Measurements from ENCODE around the gene ZBTB47.

Gene ZBTB47

GRCh38 chr3:42698216-42698910 is 44.9 kb downstream of the ZBTB47 start:
- DNase-seq (ENCODE audit: low spot score): no peak
- FAIRE-seq: no peak

- DNase-seq (ENCODE audit: low spot score) (no peak), FAIRE-seq (no peak)
Observed at GRCh38 chr3:42698911-42699230, 45.4 kb downstream of the ZBTB47 start.

GRCh38 chr3:42699511-42699971 is 46.0 kb downstream of the ZBTB47 start:
- FAIRE-seq (no peak), DNase-seq (ENCODE audit: low spot score) (no peak)

- FAIRE-seq (no peak), DNase-seq (ENCODE audit: low spot score) (no peak)
Observed at GRCh38 chr3:42700366-42701288, 47.1 kb downstream of the ZBTB47 start.

GRCh38 chr3:42701371-42702065 is 48.0 kb downstream of the ZBTB47 start:
- peak; percentile 32 for DNase-seq (ENCODE audit: low spot score)
- FAIRE-seq: no peak

GRCh38 chr3:42702066-42702951 is 48.8 kb downstream of the ZBTB47 start, which contains the start of gene HHATL:
Gene HHATL, minus strand, starts transcription at chr3:42702798. Its CDS starts 1,972 bp downstream, at chr3:42700826.
- FAIRE-seq: no peak

GRCh38 chr3:42702982-42703694 is 49.6 kb downstream of the ZBTB47 start:
- no peak for DNase-seq (ENCODE audit: low spot score)
- FAIRE-seq: no peak

More at GRCh38 chr3:42702066-42702951, 48.8 kb downstream of the ZBTB47 start, which contains the start of gene HHATL:
- no peak for DNase-seq (ENCODE audit: low spot score)

- no peak for FAIRE-seq
- no peak for DNase-seq (ENCODE audit: low spot score)
Observed at GRCh38 chr3:42703695-42704025, 50.2 kb downstream of the ZBTB47 start.

GRCh38 chr3:42704136-42704841 is 50.8 kb downstream of the ZBTB47 start:
- FAIRE-seq: no peak
- peak; percentile 49 for DNase-seq (ENCODE audit: low spot score)

- FAIRE-seq (no peak), DNase-seq (ENCODE audit: low spot score) (no peak)
Observed at GRCh38 chr3:42705058-42705767, 51.7 kb downstream of the ZBTB47 start.

GRCh38 chr3:42705962-42706585 is 52.6 kb downstream of the ZBTB47 start:
- DNase-seq (ENCODE audit: low spot score) (no peak), FAIRE-seq (no peak)

- no peak for FAIRE-seq
- no peak for DNase-seq (ENCODE audit: low spot score)
Observed at GRCh38 chr3:42706721-42707619, 53.5 kb downstream of the ZBTB47 start.

- FAIRE-seq (no peak), DNase-seq (ENCODE audit: low spot score) (no peak)
Observed at GRCh38 chr3:42707620-42708355, 54.3 kb downstream of the ZBTB47 start.

GRCh38 chr3:42708611-42709151 is 55.2 kb downstream of the ZBTB47 start:
- FAIRE-seq (no peak), DNase-seq (ENCODE audit: low spot score) (no peak)

- no peak for DNase-seq (ENCODE audit: low spot score)
- no peak for FAIRE-seq
Observed at GRCh38 chr3:42709621-42710020, 56.1 kb downstream of the ZBTB47 start.

- DNase-seq (ENCODE audit: low spot score) (no peak), FAIRE-seq (no peak)
Observed at GRCh38 chr3:42710323-42711021, 57.0 kb downstream of the ZBTB47 start.
